GM18909 (cell line): ENCODE measurements around the gene NDUFC1.
"Not testable (repeated sequence)": the region's sequence is repeated elsewhere in the genome, so short reads cannot be mapped to it uniquely, and the experiment has no call there.

Source experiments
- ATAC-seq: cut with Tn5 transposase; IDR thresholded peaks from one replicate; pipeline ENCODE4 v1.9.1; 2021; ENCODE audit warnings: mild to moderate bottlenecking; ENCODE audit not compliant: unreplicated experiment, poor library complexity

The NDUFC1 gene

GRCh38 chr4:139301821-139302611, at the start of gene NDUFC1:
Gene NDUFC1 (minus strand): TSS chr4:139302477. CDS start chr4:139295798, 6,679 bp downstream.
- ATAC-seq = peak; percentile 49

DNA sequence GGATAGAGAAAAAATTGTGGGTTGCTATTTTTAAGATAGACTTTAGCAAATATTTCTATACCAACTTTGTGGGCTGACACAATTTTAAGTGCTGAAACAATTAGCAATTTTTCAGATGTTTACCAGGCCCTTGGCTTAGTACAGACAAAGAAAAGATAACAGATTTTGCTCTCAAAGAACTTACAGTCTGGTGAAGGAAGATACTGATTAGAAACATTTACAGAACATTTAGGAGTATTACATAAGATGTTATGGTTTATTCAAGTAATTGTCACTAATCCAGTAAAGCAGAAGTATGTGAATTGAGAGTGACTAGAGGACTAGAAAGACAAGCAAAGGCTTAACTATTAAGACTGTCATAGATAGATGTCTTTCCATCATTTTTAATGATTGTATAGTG, 35.3 kb upstream of the NDUFC1 start:
- no peak for ATAC-seq

- no peak for ATAC-seq
Measured at GRCh38 chr4:139333046-139333445, 30.8 kb upstream of the NDUFC1 start.

DNA sequence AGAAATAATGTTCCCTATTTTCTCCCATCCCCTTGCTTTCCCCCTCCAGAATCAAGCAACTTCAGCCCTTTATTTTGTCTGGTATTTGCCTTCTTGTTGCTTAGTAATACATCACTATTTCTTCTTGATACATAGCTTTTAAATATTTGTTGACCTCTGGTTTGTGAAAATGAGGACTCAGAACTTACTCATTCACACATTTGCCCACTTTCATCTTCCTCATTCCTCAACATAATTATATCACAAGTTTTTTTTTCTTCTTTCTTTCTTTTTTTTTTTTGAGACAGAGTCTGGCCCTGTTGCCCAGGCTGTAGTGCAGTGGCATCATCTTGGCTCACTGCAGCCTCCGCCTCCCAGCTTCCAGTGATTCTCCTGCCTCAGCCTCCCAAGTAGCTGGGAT, 28.9 kb upstream of the NDUFC1 start:
- ATAC-seq = no peak

- no peak for ATAC-seq
Measured at GRCh38 chr4:139330283-139330682, 28.0 kb upstream of the NDUFC1 start.

DNA sequence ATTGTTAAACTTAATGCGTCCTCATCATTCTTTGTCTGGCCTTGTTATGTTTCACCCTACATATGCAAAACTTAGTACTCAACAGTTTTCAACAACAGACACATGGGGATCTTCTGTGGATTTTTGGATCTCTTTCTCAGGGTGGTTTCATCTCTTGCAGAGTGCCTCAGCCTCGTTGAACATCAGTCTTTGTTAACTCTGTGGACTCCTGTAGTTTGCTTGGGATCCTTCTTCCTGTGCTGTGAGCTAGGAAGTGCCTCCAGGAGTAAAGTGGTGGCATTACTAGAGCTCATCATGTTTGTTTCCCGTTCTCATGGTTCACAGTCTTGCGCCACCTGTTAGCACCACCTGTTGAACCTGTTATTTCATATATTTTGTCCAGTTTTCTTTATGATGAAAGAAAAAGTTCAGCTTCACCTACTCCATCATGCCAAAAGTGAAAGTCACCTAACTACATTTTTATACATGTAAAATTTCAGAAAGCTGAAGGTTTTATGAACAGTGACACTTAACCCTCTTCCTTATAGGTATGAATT, 27.5 kb upstream of the NDUFC1 start:
- ATAC-seq = no peak

- ATAC-seq = no peak
Measured at GRCh38 chr4:139324620-139325019, 22.3 kb upstream of the NDUFC1 start.

DNA sequence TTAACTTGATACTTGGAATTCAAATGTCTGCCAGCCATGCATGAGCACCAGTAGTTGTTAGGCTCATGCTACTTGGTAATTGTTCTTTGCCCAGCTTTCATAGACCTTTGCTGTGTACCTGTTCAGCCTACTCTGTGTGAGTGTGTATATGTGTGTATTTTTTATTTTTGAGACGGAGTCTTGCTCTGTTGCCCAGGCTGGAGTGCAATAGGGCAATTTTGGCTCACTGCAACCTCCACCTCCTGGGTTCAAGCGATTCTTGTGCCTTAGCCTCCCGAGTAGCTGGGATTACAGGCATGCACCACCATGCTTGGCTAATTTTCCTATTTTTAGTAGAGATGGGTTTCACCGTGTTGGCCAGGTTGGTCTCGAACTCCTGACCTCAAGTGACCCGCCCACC, 20.3 kb upstream of the NDUFC1 start:
- not testable (repeated sequence) for ATAC-seq

DNA sequence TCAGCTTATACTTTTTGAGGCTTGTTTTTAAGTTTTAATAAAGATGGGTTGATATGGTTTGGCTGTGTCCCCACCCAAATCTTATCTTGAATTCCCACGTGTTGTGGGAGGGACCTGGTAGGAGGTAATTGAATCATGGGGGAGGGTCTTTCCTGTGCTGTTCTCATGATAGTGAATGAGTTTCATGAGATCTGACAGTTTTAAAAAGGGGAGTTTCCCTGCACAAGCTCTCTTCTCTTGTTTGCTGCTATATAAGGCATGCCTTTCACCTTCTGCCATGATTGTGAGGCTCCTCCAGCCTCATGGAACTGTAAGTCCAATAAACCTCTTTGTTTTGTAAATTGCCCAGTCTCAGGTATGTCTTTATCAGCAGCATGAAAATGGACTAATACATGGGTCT, 19.8 kb upstream of the NDUFC1 start:
- ATAC-seq = not testable (repeated sequence)

- no peak for ATAC-seq
Measured at GRCh38 chr4:139319571-139319970, 17.3 kb upstream of the NDUFC1 start.

- ATAC-seq = no peak
Measured at GRCh38 chr4:139317635-139318034, 15.4 kb upstream of the NDUFC1 start.

DNA sequence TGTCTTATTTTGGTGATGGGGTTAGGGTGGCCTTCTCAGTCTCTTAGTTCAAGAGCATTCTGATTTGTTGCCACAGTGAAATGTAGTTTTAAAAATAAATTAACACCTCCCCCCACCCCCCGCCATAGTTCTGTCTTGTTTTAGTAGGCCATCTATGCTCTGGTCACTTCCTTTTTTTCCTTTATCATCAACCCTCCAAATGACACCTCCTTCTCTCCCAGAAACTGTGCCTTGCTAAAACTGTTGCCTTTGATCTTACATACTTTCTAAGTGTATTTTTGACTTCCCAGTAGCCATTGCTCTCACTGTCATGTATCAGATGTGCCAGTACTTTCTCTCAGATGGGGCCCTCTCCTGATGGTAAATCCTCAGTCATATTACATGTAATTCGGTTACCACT, 14.5 kb upstream of the NDUFC1 start:
- no peak for ATAC-seq

GRCh38 chr4:139315221-139315675, 13.0 kb upstream of the NDUFC1 start:
- ATAC-seq = peak; percentile 77

- ATAC-seq = no peak
Measured at GRCh38 chr4:139314047-139314800, 11.9 kb upstream of the NDUFC1 start.

DNA sequence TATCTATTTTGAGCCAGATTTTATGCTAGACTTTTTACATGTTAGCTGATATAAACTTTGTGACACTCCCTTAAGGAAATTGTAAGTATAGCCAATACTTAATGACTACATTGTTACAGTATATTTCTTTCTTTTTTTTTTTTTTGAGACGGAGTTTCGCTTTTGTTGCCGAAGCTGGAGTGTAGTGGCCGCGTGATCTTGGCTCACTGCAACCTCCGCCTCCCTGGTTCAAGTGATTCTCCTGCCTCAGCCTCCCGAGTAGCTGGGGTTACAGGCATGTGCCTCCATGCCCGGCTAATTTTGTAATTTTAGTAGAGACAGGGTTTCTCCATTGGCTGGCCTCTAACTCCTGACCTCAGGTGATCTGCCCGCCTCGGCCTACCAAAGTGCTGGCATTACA, 11.1 kb upstream of the NDUFC1 start:
- not testable (repeated sequence) for ATAC-seq

DNA sequence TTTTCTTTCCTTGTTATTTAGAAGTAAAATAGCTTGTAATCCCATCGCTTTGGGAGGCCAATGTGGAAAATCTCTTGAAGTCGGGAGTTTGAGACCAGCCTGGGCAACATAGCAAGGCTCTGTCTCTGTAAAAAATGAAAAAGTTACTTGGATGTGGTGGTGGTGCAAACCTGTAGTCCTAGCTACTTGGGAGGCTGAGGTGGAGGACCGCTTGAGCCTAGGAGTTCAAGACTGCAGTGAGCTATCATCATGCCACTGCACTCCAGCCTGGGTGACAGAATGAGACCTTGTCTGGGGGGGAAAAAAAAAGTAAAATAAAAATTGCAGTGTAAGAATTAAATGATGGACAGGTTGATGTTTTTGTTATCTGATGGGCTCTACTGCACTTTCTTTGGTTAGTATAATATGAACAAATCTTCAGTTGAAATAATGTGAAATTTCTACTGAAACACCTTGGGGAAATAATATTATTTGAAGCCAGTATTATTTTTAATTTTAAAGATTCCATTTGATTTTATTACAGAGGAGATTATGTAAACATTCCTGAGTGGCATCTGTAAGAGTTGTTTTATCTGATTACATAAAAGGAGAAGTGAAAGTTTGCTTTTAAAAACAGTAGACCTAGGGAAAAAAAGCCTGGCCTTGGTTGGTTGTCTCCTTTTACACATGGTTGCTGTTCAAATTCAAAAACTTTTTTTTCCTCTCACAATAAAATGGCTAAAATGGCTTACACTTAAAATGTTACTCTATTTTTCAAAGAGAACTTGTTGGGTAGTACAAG, 10.5 kb upstream of the NDUFC1 start:
- no peak for ATAC-seq

DNA sequence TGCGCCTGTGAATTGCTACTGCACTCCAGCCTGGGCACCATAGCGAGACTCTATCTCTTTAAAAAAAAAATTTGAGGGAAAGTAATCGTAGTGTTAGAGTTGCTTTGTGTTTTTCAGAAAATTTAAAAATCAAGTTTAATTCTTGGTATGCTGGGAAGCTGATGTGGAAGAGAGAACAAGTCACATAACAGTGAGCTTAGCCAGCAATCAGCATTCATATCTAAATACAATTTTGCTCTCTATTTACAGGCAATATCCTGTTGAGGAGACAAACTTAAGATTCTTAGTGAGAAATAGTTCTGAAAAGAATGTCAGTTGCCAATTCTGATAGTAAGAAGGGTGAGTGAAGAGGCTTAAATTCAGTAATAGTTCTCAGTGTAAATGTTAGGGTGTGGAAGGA, 9.6 kb upstream of the NDUFC1 start:
- ATAC-seq = no peak

DNA sequence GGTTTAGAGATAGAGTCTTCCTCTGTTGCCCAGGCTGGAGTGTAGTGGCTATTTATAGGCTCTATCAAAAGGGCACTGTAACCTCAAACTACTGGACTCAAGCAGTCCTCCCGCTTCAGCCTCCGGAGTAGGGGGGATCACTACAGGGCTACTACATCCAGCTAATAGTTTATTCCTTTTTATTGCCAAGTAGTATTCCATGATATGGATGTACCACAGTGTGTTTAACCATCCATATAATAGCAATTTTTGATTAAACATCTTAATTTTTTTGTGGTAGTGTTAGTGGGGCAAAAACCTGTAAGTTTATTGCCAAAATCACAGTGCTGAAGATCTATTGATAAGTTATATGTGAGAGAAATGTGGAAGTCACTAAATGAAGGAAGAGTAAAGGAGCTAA, 2.6 kb upstream of the NDUFC1 start:
- no peak for ATAC-seq

- peak; percentile 88 for ATAC-seq
Measured at GRCh38 chr4:139301113-139301820, 1.0 kb downstream of the NDUFC1 start, which contains the start of gene NAA15. Gene NAA15 (plus strand): TSS chr4:139301505. CDS start chr4:139301778, 273 bp downstream.
